Transverse colon (tissue), 3 donors: ENCODE measurements around the gene CHTF8.

Source experiments
- CTCF ChIP-seq, 5 experiments: fragments of 200-600 bp in 3 of 5; fragments of 450-650 bp in 2 of 5; sonication (generic) in 3 of 5; IDR thresholded peaks; 1 replicate in 2 of 5; 2 replicates in 3 of 5; pipeline ENCODE4 v1.5.1; 2016 to 2017; ENCODE audit warnings: antibody characterized with exemption in 5 of 5, inconsistent platforms in 3 of 5, mild to moderate bottlenecking in 2 of 5, moderate library complexity in 1 of 5
- EP300 ChIP-seq: sonication (generic); formaldehyde crosslinking; IDR thresholded peaks from one replicate; pipeline ENCODE4 v1.6.1; 2017; ENCODE audit warnings: antibody characterized with exemption, low read depth
- POLR2A ChIP-seq: fragments of 450-650 bp; IDR thresholded peaks from one replicate; pipeline ENCODE4 v1.6.1; 2016; ENCODE audit warnings: antibody characterized with exemption, mild to moderate bottlenecking, moderate library complexity

DNA sequence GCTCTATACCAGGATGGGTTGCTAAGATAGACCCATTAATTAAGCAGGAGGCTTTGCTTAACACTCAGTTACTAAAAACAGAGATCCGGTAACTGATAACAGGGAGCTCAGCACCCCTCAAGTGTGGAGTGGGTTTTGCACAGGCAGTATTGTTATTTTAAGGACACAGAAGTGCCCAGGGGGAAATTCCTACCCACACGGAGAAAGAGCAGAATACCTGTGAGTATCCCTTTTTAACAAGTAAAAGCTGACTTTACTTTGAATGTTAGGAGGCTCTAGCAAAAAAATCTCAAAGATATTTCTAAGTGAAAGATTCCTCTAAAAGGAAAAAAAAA lies 59.8 kb downstream of the CHTF8 start:
- TF ChIP-seq CTCF (IDR thresholded peaks at IDR 0.05) (no peak), POLR2A (no peak), EP300 (no peak)
